Measurements from ENCODE around the gene OR13C9. TPM values are rescaled to one million over a fixed set of nuclear protein-coding genes. Genes with fewer than 3 reads are reported as not detected.

The OR13C9 gene
- polyA plus RNA-seq (2012; ENCODE audit: insufficient read length, low read depth): not detected

GRCh38 chr9:104618104-104618503 lies at the start of gene OR13C9:
TSS of gene OR13C9 (minus strand) at chr9:104618204. CDS start at chr9:104618204, 0 bp downstream.
- TF ChIP-seq POLR2AphosphoS5 (IDR thresholded peaks at IDR 0.05; ENCODE audit: low read depth, low read length) (no peak), FOXP2 (optimal IDR thresholded peaks at IDR 0.05; ENCODE audit: borderline replicate concordance, extremely low read depth, extremely low read length, insufficient read depth) (no peak), REST (IDR thresholded peaks at IDR 0.05; ENCODE audit: insufficient read depth in 1 of 2, low read depth in 2 of 2, low read length in 2 of 2) (no peak), SIN3A (IDR thresholded peaks at IDR 0.05; ENCODE audit: borderline replicate concordance, insufficient read depth, low read length) (no peak), TAF1 (IDR thresholded peaks at IDR 0.05; ENCODE audit: borderline replicate concordance, insufficient read depth, low read length) (no peak)

GRCh38 chr9:104658496-104659195 lies 40.6 kb upstream of the OR13C9 start:
- TF ChIP-seq POLR2AphosphoS5 (IDR thresholded peaks at IDR 0.05; ENCODE audit: low read depth, low read length) (no peak), SIN3A (IDR thresholded peaks at IDR 0.05; ENCODE audit: borderline replicate concordance, insufficient read depth, low read length) (no peak), REST (IDR thresholded peaks at IDR 0.05; ENCODE audit: insufficient read depth in 1 of 2, low read depth in 2 of 2, low read length in 2 of 2) (no peak), TAF1 (IDR thresholded peaks at IDR 0.05; ENCODE audit: borderline replicate concordance, insufficient read depth, low read length) (no peak), FOXP2 (optimal IDR thresholded peaks at IDR 0.05; ENCODE audit: borderline replicate concordance, extremely low read depth, extremely low read length, insufficient read depth) (no peak)

- TF ChIP-seq POLR2AphosphoS5 (IDR thresholded peaks at IDR 0.05; ENCODE audit: low read depth, low read length) (no peak), FOXP2 (optimal IDR thresholded peaks at IDR 0.05; ENCODE audit: borderline replicate concordance, extremely low read depth, extremely low read length, insufficient read depth) (no peak), TAF1 (IDR thresholded peaks at IDR 0.05; ENCODE audit: borderline replicate concordance, insufficient read depth, low read length) (no peak), SIN3A (IDR thresholded peaks at IDR 0.05; ENCODE audit: borderline replicate concordance, insufficient read depth, low read length) (no peak), REST (IDR thresholded peaks at IDR 0.05; ENCODE audit: insufficient read depth in 1 of 2, low read depth in 2 of 2, low read length in 2 of 2) (no peak)
Measured at GRCh38 chr9:104635456-104635855, 17.5 kb upstream of the OR13C9 start.

- no peak for TF ChIP-seq POLR2AphosphoS5 (IDR thresholded peaks at IDR 0.05; ENCODE audit: low read depth, low read length)
- no peak for TF ChIP-seq FOXP2 (optimal IDR thresholded peaks at IDR 0.05; ENCODE audit: borderline replicate concordance, extremely low read depth, extremely low read length, insufficient read depth)
- TF ChIP-seq SIN3A (IDR thresholded peaks at IDR 0.05; ENCODE audit: borderline replicate concordance, insufficient read depth, low read length): no peak
- no peak for TF ChIP-seq REST (IDR thresholded peaks at IDR 0.05; ENCODE audit: insufficient read depth in 1 of 2, low read depth in 2 of 2, low read length in 2 of 2)
- TF ChIP-seq TAF1 (IDR thresholded peaks at IDR 0.05; ENCODE audit: borderline replicate concordance, insufficient read depth, low read length): no peak
Measured at GRCh38 chr9:104633976-104634520, 16.0 kb upstream of the OR13C9 start.
